Measurements from ENCODE around the gene DLGAP1.

DNA sequence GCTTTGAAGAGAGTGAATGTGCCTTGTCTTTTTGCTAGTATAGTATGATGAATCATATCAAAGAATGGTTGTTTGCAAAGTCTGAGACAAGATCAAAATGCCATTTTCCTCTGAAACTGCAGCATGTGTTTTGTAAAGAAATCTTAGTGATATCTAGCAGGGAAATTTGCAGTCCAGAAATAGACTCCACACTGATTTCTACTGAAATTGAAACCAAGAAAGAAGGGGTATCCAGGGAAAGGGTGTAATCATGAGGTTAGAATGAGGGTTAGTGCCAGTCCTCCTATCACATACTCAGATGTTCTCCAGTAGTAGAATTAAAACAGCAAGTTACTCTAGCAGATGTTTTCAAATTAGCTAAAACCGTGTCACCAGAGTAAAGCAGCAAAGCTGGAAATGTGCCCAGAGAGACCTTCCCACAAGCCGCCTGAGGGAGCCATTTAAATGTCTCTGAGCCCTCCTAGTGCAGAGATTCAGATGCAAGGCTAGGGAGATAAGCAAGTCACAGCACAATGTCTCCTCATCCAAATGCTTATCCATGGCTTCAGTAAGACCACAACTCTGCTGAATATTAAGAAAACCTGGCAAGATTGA lies 4.9 kb downstream of the DLGAP1 start:
- no peak for TF ChIP-seq POLR2AphosphoS5 (IDR thresholded peaks at IDR 0.05)
- TF ChIP-seq CTCF (IDR thresholded peaks at IDR 0.05): no peak
- TF ChIP-seq POLR2A (IDR thresholded peaks at IDR 0.05): no peak

All from breast epithelium (tissue), 3 donors.